Karpas-422 (cell line): ENCODE measurements around the gene RAB8A. TPM values are rescaled to one million over a fixed set of nuclear protein-coding genes. Genes with fewer than 3 reads are reported as not detected.
"Not testable (repeated sequence)": the region's sequence is repeated elsewhere in the genome, so short reads cannot be mapped to it uniquely, and the experiment has no call there.

ENCODE experiments used
- DNase-seq: peaks from one replicate; pipeline ENCODE4 v3.0.0-alpha.2; 2015
- H2AFZ ChIP-seq: fragments of 200-600 bp; sonication (generic); 2 replicates; pipeline ENCODE4 v1.6.1; 2014; ENCODE audit warnings: antibody characterized with exemption, low read length, mixed read lengths
- H3K27ac ChIP-seq: fragments of 200-600 bp; sonication (generic); 2 replicates; pipeline ENCODE4 v1.5.1; 2014; ENCODE audit warnings: mild to moderate bottlenecking, low read length, moderate library complexity
- H3K27me3 ChIP-seq: fragments of 200-600 bp; sonication (generic); 2 replicates; pipeline ENCODE4 v1.6.1; 2014; ENCODE audit warnings: low read length, mixed read lengths
- H3K36me3 ChIP-seq: fragments of 200-600 bp; sonication (generic); 2 replicates; pipeline ENCODE4 v1.6.1; 2014; ENCODE audit warnings: low read length, mixed read lengths; ENCODE audit not compliant: insufficient read depth
- H3K4me1 ChIP-seq: fragments of 200-600 bp; sonication (generic); 2 replicates; pipeline ENCODE4 v1.6.1; 2014; ENCODE audit warnings: mild to moderate bottlenecking, low read length, mixed read lengths
- H3K4me2 ChIP-seq: fragments of 200-600 bp; sonication (generic); 2 replicates; pipeline ENCODE4 v1.6.1; 2014; ENCODE audit warnings: low read length, low read depth, mild to moderate bottlenecking; ENCODE audit not compliant: poor library complexity, severe bottlenecking
- H3K4me3 ChIP-seq: fragments of 200-600 bp; sonication (generic); 2 replicates; pipeline ENCODE4 v1.5.1; 2014; ENCODE audit warnings: mild to moderate bottlenecking, antibody characterized with exemption, low read length, mixed read lengths
- H3K79me2 ChIP-seq: fragments of 200-600 bp; sonication (generic); 2 replicates; pipeline ENCODE4 v1.6.1; 2014; ENCODE audit warnings: mild to moderate bottlenecking, low read length, mixed read lengths
- H3K9ac ChIP-seq: fragments of 200-600 bp; sonication (generic); 2 replicates; pipeline ENCODE4 v1.6.0; 2014; ENCODE audit warnings: low read length
- H3K9me2 ChIP-seq: fragments of 200-600 bp; sonication (generic), shearing (Covaris generic); replicated peaks from 2 replicates; pipeline ENCODE4 v1.6.0; 2014; ENCODE audit warnings: mild to moderate bottlenecking, low read length, moderate library complexity; ENCODE audit not compliant: insufficient read depth
- H3K9me3 ChIP-seq: fragments of 300-700, 200-600 bp; sonication (generic); 2 replicates; pipeline ENCODE4 v1.6.1; 2014; ENCODE audit warnings: low read length, mixed read lengths
- H4K20me1 ChIP-seq: fragments of 200-600 bp; sonication (generic); 2 replicates; pipeline ENCODE4 v1.6.1; 2014; ENCODE audit warnings: mild to moderate bottlenecking, antibody characterized with exemption, low read length, low read depth; ENCODE audit not compliant: insufficient read depth
- total RNA-seq: library from RNA; depleted of rRNA; stranded (reverse); fragments of >200 nt; shearing (Covaris generic); gene quantifications from 2 replicates; pipeline ENCODE4 v1.2.3, GENCODE V29; 2014; ENCODE audit warnings: low replicate concordance

Gene RAB8A
- total RNA-seq, 1 experiment from 2014 or later, result 30.2 TPM

- Histone ChIP-seq H4K20me1 (no peaks in the 10 kb centered on the region; the same call in 1 of the 2 replicates), H3K27me3 (no peaks in the 10 kb centered on the region), H3K4me2 (peak overlapping the region; percentile 79), H3K79me2 (peaks cover 56% of the 10 kb centered on the region), H3K9me2 (no peaks in the 10 kb centered on the region), H3K36me3 (0 out of 2 replicates have a peak, but pooled peaks cover under 1% of the 10 kb centered on the region), H3K4me1 (peaks cover 64% of the 10 kb centered on the region), H2AFZ (no peak overlapping the region), H3K9me3 (no peaks in the 10 kb centered on the region), H3K4me3 (no peak overlapping the region), H3K9ac (no peak overlapping the region), H3K27ac (no peak overlapping the region)
- DNase-seq, result peak; percentile 50
Observed at GRCh38 chr19:16113727-16114126, 2.0 kb downstream of the RAB8A start.

GRCh38 chr19:16115301-16116039 lies 3.8 kb downstream of the RAB8A start:
- Histone ChIP-seq H3K4me2 (no peak overlapping the region), H3K9ac (no peak overlapping the region; the same call in 1 of the 2 replicates), H3K4me1 (peaks cover 72% of the 10 kb centered on the region), H3K4me3 (no peak overlapping the region), H3K9me3 (no peaks in the 10 kb centered on the region), H3K9me2 (no peaks in the 10 kb centered on the region), H3K79me2 (peaks cover 65% of the 10 kb centered on the region), H3K27ac (no peak overlapping the region), H2AFZ (no peak overlapping the region), H3K36me3 (peaks cover 11% of the 10 kb centered on the region), H4K20me1 (no peaks in the 10 kb centered on the region; the same call in 1 of the 2 replicates), H3K27me3 (no peaks in the 10 kb centered on the region)
- no peak for DNase-seq

- Histone ChIP-seq H3K9me2 (no peaks in the 10 kb centered on the region), H3K4me3 (no peak overlapping the region)
Observed at GRCh38 chr19:16116067-16116466, 4.4 kb downstream of the RAB8A start.

GRCh38 chr19:16117594-16118033 lies 5.9 kb downstream of the RAB8A start:
- no peak overlapping the region; the same call in 1 of the 2 replicates for H2AFZ ChIP-seq
- no peaks in the 10 kb centered on the region for H3K9me2 ChIP-seq
- H3K36me3 ChIP-seq, result peaks cover 11% of the 10 kb centered on the region
- no peaks in the 10 kb centered on the region; the same call in 1 of the 2 replicates for H4K20me1 ChIP-seq
- peak overlapping the region; percentile 95 for H3K27ac ChIP-seq
- peak overlapping the region; percentile 56; the same call in 1 of the 2 replicates for H3K4me3 ChIP-seq
- H3K27me3 ChIP-seq, result no peaks in the 10 kb centered on the region
- H3K4me1 ChIP-seq, result peaks cover 62% of the 10 kb centered on the region
- peaks cover 52% of the 10 kb centered on the region for H3K79me2 ChIP-seq
- H3K9me3 ChIP-seq, result no peaks in the 10 kb centered on the region
- peak overlapping the region; percentile 73 for H3K4me2 ChIP-seq
- DNase-seq, result peak; percentile 83
- peak overlapping the region; percentile 72 for H3K9ac ChIP-seq

More at GRCh38 chr19:16116067-16116466, 4.4 kb downstream of the RAB8A start:
- no peak overlapping the region; the same call in 1 of the 2 replicates for H3K9ac ChIP-seq
- H3K79me2 ChIP-seq, result peaks cover 61% of the 10 kb centered on the region
- H4K20me1 ChIP-seq, result no peaks in the 10 kb centered on the region; the same call in 1 of the 2 replicates
- peaks cover 11% of the 10 kb centered on the region for H3K36me3 ChIP-seq
- H3K27ac ChIP-seq, result no peak overlapping the region
- H3K4me2 ChIP-seq, result no peak overlapping the region
- H2AFZ ChIP-seq, result no peak overlapping the region
- no peak for DNase-seq
- peaks cover 66% of the 10 kb centered on the region for H3K4me1 ChIP-seq
- H3K9me3 ChIP-seq, result no peaks in the 10 kb centered on the region
- H3K27me3 ChIP-seq, result no peaks in the 10 kb centered on the region

GRCh38 chr19:16118489-16119033 lies 6.9 kb downstream of the RAB8A start:
- Histone ChIP-seq H3K4me2 (peak overlapping the region; percentile 73), H3K4me1 (peaks cover 54% of the 10 kb centered on the region), H3K79me2 (peaks cover 43% of the 10 kb centered on the region), H3K4me3 (peak overlapping the region; percentile 56; the same call in 1 of the 2 replicates), H3K36me3 (peaks cover 11% of the 10 kb centered on the region), H2AFZ (no peak overlapping the region), H3K27ac (peak overlapping the region; percentile 95), H3K9me2 (no peaks in the 10 kb centered on the region), H3K9ac (peak overlapping the region; percentile 72), H3K27me3 (no peaks in the 10 kb centered on the region), H3K9me3 (no peaks in the 10 kb centered on the region), H4K20me1 (no peaks in the 10 kb centered on the region)
- peak; percentile 94 for DNase-seq

- H4K20me1 ChIP-seq, H3K9me2 ChIP-seq, H3K9me3 ChIP-seq, DNase-seq, H3K27me3 ChIP-seq, H2AFZ ChIP-seq: not testable (repeated sequence)
- H3K27ac ChIP-seq, result peak overlapping the region; percentile 95
- peaks cover 11% of the 10 kb centered on the region for H3K36me3 ChIP-seq
- H3K4me2 ChIP-seq, result peak overlapping the region; percentile 73
- peaks cover 38% of the 10 kb centered on the region for H3K79me2 ChIP-seq
- peak overlapping the region; percentile 52; the same call in 1 of the 2 replicates for H3K4me3 ChIP-seq
- H3K9ac ChIP-seq, result peak overlapping the region; percentile 72
- H3K4me1 ChIP-seq, result peaks cover 50% of the 10 kb centered on the region
Observed at GRCh38 chr19:16119075-16119857, 7.6 kb downstream of the RAB8A start.

GRCh38 chr19:16121141-16121540 lies 9.5 kb downstream of the RAB8A start:
- Histone ChIP-seq H3K9ac (no peak overlapping the region), H3K4me3 (no peak overlapping the region), H3K27me3 (no peaks in the 10 kb centered on the region), H3K27ac (no peak overlapping the region), H3K36me3 (peaks cover 14% of the 10 kb centered on the region), H4K20me1 (peaks cover 3% of the 10 kb centered on the region; the same call in 1 of the 2 replicates), H3K4me2 (no peak overlapping the region), H3K9me3 (no peaks in the 10 kb centered on the region), H2AFZ (no peak overlapping the region), H3K4me1 (peaks cover 35% of the 10 kb centered on the region), H3K9me2 (no peaks in the 10 kb centered on the region), H3K79me2 (peaks cover 23% of the 10 kb centered on the region)
- no peak for DNase-seq
